ENCODE results near the gene ULK4.

The ULK4 gene

GRCh38 chr3:41345788-41346187 lies 616.1 kb downstream of the ULK4 start:
- DNase-seq (ENCODE audit: extremely low spot score): no peak
- CTCF ChIA-PET: no interaction called here
- TF ChIP-seq HDGF (IDR thresholded peaks at IDR 0.05; ENCODE audit: borderline replicate concordance) (no peak), FOXM1 (IDR thresholded peaks at IDR 0.05; ENCODE audit: borderline replicate concordance) (no peak), L3MBTL2 (conservative IDR thresholded peaks at IDR 0.05) (no peak), PKNOX1 (IDR thresholded peaks at IDR 0.05) (no peak), LEF1 (IDR thresholded peaks at IDR 0.05; ENCODE audit: borderline replicate concordance) (no peak), NFRKB (IDR thresholded peaks at IDR 0.05) (no peak)
- POLR2A ChIA-PET: no interaction called here

GRCh38 chr3:41339758-41340157 lies 622.1 kb downstream of the ULK4 start:
- POLR2A ChIA-PET: no interaction called here
- no peak for DNase-seq (ENCODE audit: extremely low spot score)
- CTCF ChIA-PET: no interaction called here
- TF ChIP-seq ELF4 (IDR thresholded peaks at IDR 0.05) (no peak), ARNT (IDR thresholded peaks at IDR 0.05) (no peak), BHLHE40 (IDR thresholded peaks at IDR 0.05; ENCODE audit: borderline replicate concordance) (no peak), TARDBP (IDR thresholded peaks at IDR 0.05) (no peak), HDGF (IDR thresholded peaks at IDR 0.05; ENCODE audit: borderline replicate concordance) (no peak), FOXM1 (IDR thresholded peaks at IDR 0.05; ENCODE audit: borderline replicate concordance) (no peak), FOXA1 (IDR thresholded peaks at IDR 0.05) (no peak), CTBP1 (IDR thresholded peaks at IDR 0.05; ENCODE audit: borderline replicate concordance) (no peak)

- POLR2A ChIA-PET: no interaction called here
Measured at GRCh38 chr3:41338276-41338675, 623.6 kb downstream of the ULK4 start.

GRCh38 chr3:41334426-41334825 lies 627.5 kb downstream of the ULK4 start:
- no peak for DNase-seq (ENCODE audit: extremely low spot score)
- POLR2A ChIA-PET: no interaction called here
- TF ChIP-seq NFRKB (IDR thresholded peaks at IDR 0.05) (no peak), TARDBP (IDR thresholded peaks at IDR 0.05) (no peak), L3MBTL2 (conservative IDR thresholded peaks at IDR 0.05) (no peak), PKNOX1 (IDR thresholded peaks at IDR 0.05) (no peak), CTBP1 (IDR thresholded peaks at IDR 0.05; ENCODE audit: borderline replicate concordance) (no peak), BHLHE40 (IDR thresholded peaks at IDR 0.05; ENCODE audit: borderline replicate concordance) (no peak), FOXA1 (IDR thresholded peaks at IDR 0.05) (no peak)
- CTCF ChIA-PET: no interaction called here

More at GRCh38 chr3:41338276-41338675, 623.6 kb downstream of the ULK4 start:
- DNase-seq (ENCODE audit: extremely low spot score): no peak
- CTCF ChIA-PET: no interaction called here
- TF ChIP-seq ARNT (IDR thresholded peaks at IDR 0.05) (no peak), PKNOX1 (IDR thresholded peaks at IDR 0.05) (no peak), LEF1 (IDR thresholded peaks at IDR 0.05; ENCODE audit: borderline replicate concordance) (no peak), ELF4 (IDR thresholded peaks at IDR 0.05) (no peak), BHLHE40 (IDR thresholded peaks at IDR 0.05; ENCODE audit: borderline replicate concordance) (no peak)

- no peak for DNase-seq (ENCODE audit: extremely low spot score)
- CTCF ChIA-PET: no interaction called here
- POLR2A ChIA-PET: no interaction called here
- no peak for TF ChIP-seq PKNOX1 (IDR thresholded peaks at IDR 0.05)
- no peak for TF ChIP-seq ARNT (IDR thresholded peaks at IDR 0.05)
- no peak for TF ChIP-seq ZNF384 (IDR thresholded peaks at IDR 0.05)
Measured at GRCh38 chr3:41331041-41331440, 630.9 kb downstream of the ULK4 start.

GRCh38 chr3:41330465-41330864 lies 631.4 kb downstream of the ULK4 start:
- TF ChIP-seq ZNF384 (IDR thresholded peaks at IDR 0.05): no peak
- no peak for TF ChIP-seq L3MBTL2 (conservative IDR thresholded peaks at IDR 0.05)
- TF ChIP-seq FOXK2 (IDR thresholded peaks at IDR 0.05): no peak
- TF ChIP-seq SP1 (IDR thresholded peaks at IDR 0.05): no peak
- no peak for TF ChIP-seq TARDBP (IDR thresholded peaks at IDR 0.05)
- no peak for TF ChIP-seq NFRKB (IDR thresholded peaks at IDR 0.05)
- POLR2A ChIA-PET: no interaction called here

GRCh38 chr3:41329881-41330280 lies 632.0 kb downstream of the ULK4 start:
- DNase-seq (ENCODE audit: extremely low spot score): no peak
- TF ChIP-seq PKNOX1 (IDR thresholded peaks at IDR 0.05) (no peak), FOXM1 (IDR thresholded peaks at IDR 0.05; ENCODE audit: borderline replicate concordance) (no peak), BHLHE40 (IDR thresholded peaks at IDR 0.05; ENCODE audit: borderline replicate concordance) (no peak), LEF1 (IDR thresholded peaks at IDR 0.05; ENCODE audit: borderline replicate concordance) (no peak), HDGF (IDR thresholded peaks at IDR 0.05; ENCODE audit: borderline replicate concordance) (no peak), ZNF384 (IDR thresholded peaks at IDR 0.05) (no peak), SUZ12 (IDR thresholded peaks at IDR 0.05) (no peak), ELF4 (IDR thresholded peaks at IDR 0.05) (no peak), FOXK2 (IDR thresholded peaks at IDR 0.05) (no peak), SP1 (IDR thresholded peaks at IDR 0.05) (no peak), FOXA1 (IDR thresholded peaks at IDR 0.05) (no peak), L3MBTL2 (conservative IDR thresholded peaks at IDR 0.05) (no peak), NFRKB (IDR thresholded peaks at IDR 0.05) (no peak), CTBP1 (IDR thresholded peaks at IDR 0.05; ENCODE audit: borderline replicate concordance) (no peak), ARNT (IDR thresholded peaks at IDR 0.05) (no peak), TARDBP (IDR thresholded peaks at IDR 0.05) (no peak)
- ChIA-PET CTCF (interaction anchor here (0.7 kb wide), 1 partner anchor 530 kb away, joined by 3 read pairs; no protein-coding TSS in a partner anchor), POLR2A (no interaction called here)

More at GRCh38 chr3:41330465-41330864, 631.4 kb downstream of the ULK4 start:
- CTCF ChIA-PET: no interaction called here
- no peak for DNase-seq (ENCODE audit: extremely low spot score)
